ENCODE data around the gene KLC1.

DNA sequence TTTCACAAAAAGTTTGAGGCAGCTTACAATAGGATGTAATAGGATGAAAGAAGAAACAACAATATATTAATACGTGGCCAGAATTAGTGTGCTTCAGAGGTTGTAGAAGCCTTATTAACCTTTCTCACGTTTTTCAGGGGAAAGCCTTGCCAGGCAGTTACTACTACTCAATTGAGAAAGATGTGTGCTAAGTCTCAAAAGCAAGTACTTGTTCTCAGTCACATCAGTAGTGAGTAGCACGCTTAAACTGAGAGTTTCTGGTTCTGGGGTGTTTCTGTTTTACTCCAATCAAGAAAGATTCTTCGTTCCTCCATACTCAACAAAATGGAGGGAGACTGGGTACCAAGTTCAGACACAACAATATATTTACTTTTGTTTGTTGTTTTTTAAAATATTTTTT, 38.7 kb downstream of the KLC1 start:
- TF ChIP-seq, protein P1, sequence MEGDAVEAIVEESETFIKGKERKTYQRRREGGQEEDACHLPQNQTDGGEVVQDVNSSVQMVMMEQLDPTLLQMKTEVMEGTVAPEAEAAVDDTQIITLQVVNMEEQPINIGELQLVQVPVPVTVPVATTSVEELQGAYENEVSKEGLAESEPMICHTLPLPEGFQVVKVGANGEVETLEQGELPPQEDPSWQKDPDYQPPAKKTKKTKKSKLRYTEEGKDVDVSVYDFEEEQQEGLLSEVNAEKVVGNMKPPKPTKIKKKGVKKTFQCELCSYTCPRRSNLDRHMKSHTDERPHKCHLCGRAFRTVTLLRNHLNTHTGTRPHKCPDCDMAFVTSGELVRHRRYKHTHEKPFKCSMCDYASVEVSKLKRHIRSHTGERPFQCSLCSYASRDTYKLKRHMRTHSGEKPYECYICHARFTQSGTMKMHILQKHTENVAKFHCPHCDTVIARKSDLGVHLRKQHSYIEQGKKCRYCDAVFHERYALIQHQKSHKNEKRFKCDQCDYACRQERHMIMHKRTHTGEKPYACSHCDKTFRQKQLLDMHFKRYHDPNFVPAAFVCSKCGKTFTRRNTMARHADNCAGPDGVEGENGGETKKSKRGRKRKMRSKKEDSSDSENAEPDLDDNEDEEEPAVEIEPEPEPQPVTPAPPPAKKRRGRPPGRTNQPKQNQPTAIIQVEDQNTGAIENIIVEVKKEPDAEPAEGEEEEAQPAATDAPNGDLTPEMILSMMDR (IDR thresholded peaks at IDR 0.05; ENCODE audit: insufficient read depth, low read depth, low read length) = no peak
- TF ChIP-seq EZH2 (IDR thresholded peaks at IDR 0.05; ENCODE audit: insufficient read depth, low read length) = no peak
